OCI-LY1 (cell line): Measurements from ENCODE around the gene SPECC1L.

ENCODE experiments used
- H2AFZ ChIP-seq: fragments of 200-600 bp; sonication (generic), shearing (Covaris generic); 2 replicates; pipeline ENCODE4 v1.6.0; 2014; ENCODE audit warnings: antibody characterized with exemption, mild to moderate bottlenecking, low read length
- H3F3A ChIP-seq: fragments of 200-600 bp; sonication (generic), shearing (Covaris generic); 2 replicates; pipeline ENCODE4 v1.6.0; 2014; ENCODE audit warnings: mild to moderate bottlenecking, antibody characterized with exemption, low read length, moderate library complexity; ENCODE audit not compliant: insufficient read depth
- H3K27ac ChIP-seq: fragments of 200-600 bp; sonication (generic); 2 replicates; pipeline ENCODE4 v1.5.1; 2014; ENCODE audit warnings: low read length, mixed run types, mild to moderate bottlenecking, low read depth; ENCODE audit not compliant: poor library complexity, severe bottlenecking
- H3K27me3 ChIP-seq: fragments of 200-600 bp; sonication (generic); 2 replicates; pipeline ENCODE4 v1.6.0; 2014; ENCODE audit warnings: antibody characterized with exemption, mild to moderate bottlenecking, low read length, moderate library complexity; ENCODE audit not compliant: insufficient read depth
- H3K36me3 ChIP-seq: fragments of 200-600 bp; sonication (generic); 2 replicates; pipeline ENCODE4 v1.6.1; 2014; ENCODE audit warnings: mild to moderate bottlenecking, antibody characterized with exemption, low read length, moderate library complexity, mixed read lengths; ENCODE audit not compliant: insufficient read depth
- H3K4me1 ChIP-seq: fragments of 200-600 bp; sonication (generic); 2 replicates; pipeline ENCODE4 v1.5.1; 2014; ENCODE audit warnings: mild to moderate bottlenecking, low read length, moderate library complexity; ENCODE audit not compliant: insufficient read depth, severe bottlenecking
- H3K4me2 ChIP-seq: fragments of 200-600 bp; sonication (generic), shearing (Covaris generic); 2 replicates; pipeline ENCODE4 v1.6.1; 2014; ENCODE audit warnings: low read length
- H3K4me3 ChIP-seq: fragments of 200-600 bp; sonication (generic); 2 replicates; pipeline ENCODE4 v1.5.1; 2014; ENCODE audit warnings: low read length, low read depth, mild to moderate bottlenecking, mixed read lengths; ENCODE audit not compliant: poor library complexity, severe bottlenecking
- H3K79me2 ChIP-seq: fragments of 200-600 bp; shearing (Covaris generic); 2 replicates; pipeline ENCODE4 v1.6.1; 2016; ENCODE audit warnings: mixed run types, low read length, mixed read lengths; ENCODE audit not compliant: insufficient read depth
- H3K9ac ChIP-seq: fragments of 200-600 bp; sonication (generic), shearing (Covaris generic); 2 replicates; pipeline ENCODE4 v1.6.1; 2014; ENCODE audit warnings: mild to moderate bottlenecking, low read length, mixed read lengths
- H3K9me2 ChIP-seq: fragments of 200-600 bp; sonication (generic), shearing (Covaris generic); 2 replicates; pipeline ENCODE4 v1.6.1; 2014; ENCODE audit warnings: low read depth, mild to moderate bottlenecking, low read length, mixed read lengths
- H3K9me3 ChIP-seq: fragments of 200-600 bp; shearing (Covaris generic); 2 replicates; pipeline ENCODE4 v1.6.1; 2014; ENCODE audit warnings: low read length, mixed read lengths
- H4K20me1 ChIP-seq: fragments of 200-600 bp; sonication (generic), shearing (Covaris generic); 2 replicates; pipeline ENCODE4 v1.6.0; 2016; ENCODE audit warnings: mild to moderate bottlenecking, low read length; ENCODE audit not compliant: insufficient read depth
- CTCF ChIP-seq: fragments of 200-600 bp; sonication (generic), shearing (Covaris generic); IDR thresholded peaks from 2 replicates; pipeline ENCODE4 v1.5.1; 2017; ENCODE audit warnings: mild to moderate bottlenecking, antibody characterized with exemption, low read length, moderate library complexity, mixed read lengths
- EZH2 ChIP-seq: fragments of 200-600 bp; sonication (generic), shearing (Covaris generic); IDR thresholded peaks from 2 replicates; pipeline ENCODE4 v1.8.0; 2017; ENCODE audit warnings: borderline replicate concordance, mixed run types, mild to moderate bottlenecking, antibody characterized with exemption, low read length, moderate library complexity, mixed read lengths

SPECC1L gene

GRCh38 chr22:24440718-24441405 lies 170.2 kb downstream of the SPECC1L start:
- no peaks in the 10 kb centered on the region for H4K20me1 ChIP-seq
- H3K9me3 ChIP-seq = no peaks in the 10 kb centered on the region
- H3K4me3 ChIP-seq = no peak overlapping the region
- no peaks in the 10 kb centered on the region for H3K79me2 ChIP-seq
- H3K4me1 ChIP-seq = peaks cover 27% of the 10 kb centered on the region
- peaks cover 51% of the 10 kb centered on the region; the same call in 1 of the 2 replicates for H3K36me3 ChIP-seq
- H3K27me3 ChIP-seq = no peaks in the 10 kb centered on the region
- no peak overlapping the region for H3K9ac ChIP-seq
- no peaks in the 10 kb centered on the region for H3K9me2 ChIP-seq
- TF ChIP-seq CTCF (no peak), EZH2 (no peak)
- no peaks in the 10 kb centered on the region for H3F3A ChIP-seq
- H2AFZ ChIP-seq = no peak overlapping the region
- H3K27ac ChIP-seq = no peak overlapping the region
- H3K4me2 ChIP-seq = no peak overlapping the region

- no peaks in the 10 kb centered on the region for H3K9me2 ChIP-seq
- H3K36me3 ChIP-seq = peaks cover 51% of the 10 kb centered on the region; the same call in 1 of the 2 replicates
- H3F3A ChIP-seq = no peaks in the 10 kb centered on the region
- H3K27ac ChIP-seq = no peak overlapping the region
- H3K79me2 ChIP-seq = no peaks in the 10 kb centered on the region
- H3K9me3 ChIP-seq = no peaks in the 10 kb centered on the region
- no peaks in the 10 kb centered on the region for H3K27me3 ChIP-seq
- no peak overlapping the region for H3K4me3 ChIP-seq
- no peak overlapping the region for H3K4me2 ChIP-seq
- H4K20me1 ChIP-seq = no peaks in the 10 kb centered on the region
- H3K4me1 ChIP-seq = peaks cover 18% of the 10 kb centered on the region
- H2AFZ ChIP-seq = no peak overlapping the region
- TF ChIP-seq EZH2 (no peak), CTCF (no peak)
- H3K9ac ChIP-seq = no peak overlapping the region
Observed at GRCh38 chr22:24441406-24442351, 171.0 kb downstream of the SPECC1L start.

- Histone ChIP-seq H3K36me3 (peaks cover 47% of the 10 kb centered on the region; the same call in 1 of the 2 replicates), H2AFZ (no peak overlapping the region), H3K9ac (no peak overlapping the region), H3K4me2 (no peak overlapping the region), H3K4me3 (no peak overlapping the region), H3K9me3 (no peaks in the 10 kb centered on the region), H3K27ac (no peak overlapping the region), H3K79me2 (no peaks in the 10 kb centered on the region), H3K27me3 (no peaks in the 10 kb centered on the region), H3K4me1 (peaks cover 12% of the 10 kb centered on the region), H4K20me1 (no peaks in the 10 kb centered on the region), H3F3A (no peaks in the 10 kb centered on the region), H3K9me2 (no peaks in the 10 kb centered on the region)
- TF ChIP-seq CTCF (no peak), EZH2 (no peak)
Observed at GRCh38 chr22:24442352-24442744, 171.7 kb downstream of the SPECC1L start.
